Subcutaneous adipose tissue (tissue), 4 donors: ENCODE results near the gene SLC38A10. TPM values are rescaled to one million over a fixed set of nuclear protein-coding genes. Genes with fewer than 3 reads are reported as not detected.

Experiments
- CTCF ChIP-seq: fragments of 450-650 bp; IDR thresholded peaks from one replicate; pipeline ENCODE4 v1.5.1; 2016; ENCODE audit warnings: low read depth, mild to moderate bottlenecking, control low read depth, antibody characterized with exemption, moderate library complexity
- total RNA-seq, 4 donors: library from RNA; depleted of rRNA; stranded (reverse); fragments of >200 nt; gene quantifications; one replicate each; pipeline ENCODE4 v1.1.0, GENCODE V29; 2016

The SLC38A10 gene
- total RNA-seq, 4 donors from 2014 or later = 40.4 to 175 (median 91.0) TPM

DNA sequence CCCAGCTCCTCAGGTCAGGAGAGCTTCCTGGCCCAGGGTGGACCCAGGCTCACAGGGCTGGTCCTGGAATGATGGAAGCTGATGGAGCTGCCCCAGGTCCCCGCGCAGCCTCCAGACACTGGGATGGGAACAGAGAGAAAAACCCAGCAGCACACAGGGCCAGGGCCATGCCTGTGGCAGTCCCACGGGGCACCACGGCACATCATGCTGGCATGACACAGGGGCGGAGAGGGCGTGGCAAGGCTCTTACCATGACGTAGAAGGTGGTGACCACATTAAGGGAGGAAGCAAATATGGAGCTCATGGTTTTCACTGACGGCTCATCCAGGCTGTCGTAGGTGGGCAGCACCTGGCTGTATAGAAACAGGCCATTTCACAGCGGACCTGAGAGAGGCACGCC lies 18.3 kb downstream of the SLC38A10 start:
- TF ChIP-seq CTCF = no peak

- TF ChIP-seq CTCF = no peak
These were observed 20.6 kb downstream of the SLC38A10 start for GRCh38 chr17:81274471-81274855.

GRCh38 chr17:81273698-81274470 lies 21.2 kb downstream of the SLC38A10 start:
- no peak for TF ChIP-seq CTCF

DNA sequence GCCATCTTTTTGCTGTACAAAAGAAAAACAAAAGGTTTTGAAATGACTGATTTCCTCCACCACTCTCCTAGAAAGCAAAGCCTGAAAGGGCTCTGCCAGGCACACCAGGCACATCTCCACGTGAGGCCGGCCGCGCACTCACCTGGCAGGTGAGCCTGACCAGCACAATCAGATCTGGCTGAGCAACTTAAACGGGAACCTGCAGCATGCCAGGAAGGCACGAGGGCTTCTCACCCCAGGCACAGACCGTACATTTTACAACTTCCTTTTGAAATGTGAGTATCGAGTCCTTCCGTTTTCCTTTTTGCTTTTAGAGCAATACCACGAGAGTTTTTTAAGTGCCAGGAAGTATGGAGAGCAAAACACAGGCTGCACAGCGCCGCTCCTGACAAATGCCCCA lies 22.5 kb downstream of the SLC38A10 start:
- TF ChIP-seq CTCF = no peak

DNA sequence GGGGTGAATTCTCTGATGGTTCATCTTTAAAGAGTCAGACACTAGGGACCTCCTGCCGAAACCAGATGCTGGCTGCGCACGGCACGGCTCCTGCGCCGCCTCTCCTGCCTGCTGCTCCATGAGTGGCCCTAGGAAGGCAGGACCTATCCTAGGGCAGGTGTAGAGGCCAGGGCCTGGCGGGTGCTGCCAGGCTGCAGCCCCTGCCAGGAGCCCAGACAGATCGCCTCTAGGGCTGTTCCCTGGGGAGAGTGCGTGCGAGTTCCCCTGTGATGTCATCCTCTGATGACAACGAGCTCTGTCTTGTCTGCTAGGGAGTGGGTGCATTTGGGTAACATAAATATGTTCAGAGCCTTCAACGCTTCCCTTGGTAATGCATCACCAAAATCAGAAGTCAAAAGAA lies 23.9 kb downstream of the SLC38A10 start:
- TF ChIP-seq CTCF = no peak

DNA sequence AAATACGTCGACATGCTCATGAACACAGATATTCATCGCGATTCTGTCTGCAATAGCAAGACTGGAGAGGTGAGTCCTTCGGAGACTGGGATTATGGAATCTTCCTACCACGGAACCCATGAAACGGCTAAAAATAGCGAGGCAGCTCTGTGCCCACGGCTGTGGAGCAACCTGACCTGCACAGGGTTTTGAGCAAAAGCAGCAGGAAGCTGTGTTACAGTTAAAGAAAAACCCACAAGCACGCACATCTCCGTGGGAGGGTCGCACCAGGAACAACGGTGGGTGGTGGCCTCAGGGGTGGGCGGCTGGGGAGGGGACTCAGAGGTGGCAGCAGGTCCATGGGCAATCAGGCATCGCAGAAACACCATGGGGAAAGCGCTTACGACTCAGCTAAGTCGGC lies 24.8 kb downstream of the SLC38A10 start:
- no peak for TF ChIP-seq CTCF

DNA sequence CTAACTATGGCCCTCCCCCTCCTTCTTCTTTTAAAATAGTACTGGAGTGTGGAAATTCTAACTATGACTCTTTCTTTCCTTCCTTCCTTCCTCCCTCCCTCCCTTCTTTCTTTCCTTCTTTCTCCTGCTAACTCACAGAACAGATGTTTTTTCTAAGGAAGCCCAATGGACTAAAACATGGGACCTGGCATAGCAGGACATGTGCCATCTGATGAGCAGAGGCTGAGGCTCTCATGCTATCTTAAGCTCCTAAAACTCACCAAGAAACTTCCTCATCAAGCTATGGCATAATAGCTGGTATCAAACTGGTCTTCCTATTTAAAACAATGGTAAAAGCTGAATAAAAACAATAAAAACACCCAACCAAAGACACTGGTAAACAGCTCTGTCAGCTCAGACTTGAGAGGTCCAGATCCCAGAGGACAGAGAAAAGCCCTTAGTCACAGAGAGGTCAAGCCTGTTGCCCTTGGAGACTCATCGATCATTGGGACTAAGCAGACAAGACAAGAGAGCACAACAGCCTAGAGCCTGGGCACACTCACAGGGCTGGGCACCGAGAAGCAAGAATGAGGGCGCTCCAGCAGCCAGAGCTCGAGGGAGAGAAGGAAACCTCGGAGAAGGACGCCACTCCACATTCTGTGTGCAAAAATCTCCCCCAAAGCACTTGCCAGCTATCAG lies 27.6 kb downstream of the SLC38A10 start:
- no peak for TF ChIP-seq CTCF
